Activated CD8-positive, alpha-beta memory T cell treated with anti-CD3 and anti-CD28 coated beads, Interleukin-2, amount 50 U/mL, for 24 hours (primary cell): Measurements from ENCODE around the gene DAPK1.
"Not testable (repeated sequence)": the region's sequence is repeated elsewhere in the genome, so short reads cannot be mapped to it uniquely, and the experiment has no call there.

ENCODE experiments used
- DNase-seq: peaks from one replicate; pipeline ENCODE4 v3.0.0-alpha.2; 2020; ENCODE audit errors: extremely low read depth

Gene DAPK1

DNA sequence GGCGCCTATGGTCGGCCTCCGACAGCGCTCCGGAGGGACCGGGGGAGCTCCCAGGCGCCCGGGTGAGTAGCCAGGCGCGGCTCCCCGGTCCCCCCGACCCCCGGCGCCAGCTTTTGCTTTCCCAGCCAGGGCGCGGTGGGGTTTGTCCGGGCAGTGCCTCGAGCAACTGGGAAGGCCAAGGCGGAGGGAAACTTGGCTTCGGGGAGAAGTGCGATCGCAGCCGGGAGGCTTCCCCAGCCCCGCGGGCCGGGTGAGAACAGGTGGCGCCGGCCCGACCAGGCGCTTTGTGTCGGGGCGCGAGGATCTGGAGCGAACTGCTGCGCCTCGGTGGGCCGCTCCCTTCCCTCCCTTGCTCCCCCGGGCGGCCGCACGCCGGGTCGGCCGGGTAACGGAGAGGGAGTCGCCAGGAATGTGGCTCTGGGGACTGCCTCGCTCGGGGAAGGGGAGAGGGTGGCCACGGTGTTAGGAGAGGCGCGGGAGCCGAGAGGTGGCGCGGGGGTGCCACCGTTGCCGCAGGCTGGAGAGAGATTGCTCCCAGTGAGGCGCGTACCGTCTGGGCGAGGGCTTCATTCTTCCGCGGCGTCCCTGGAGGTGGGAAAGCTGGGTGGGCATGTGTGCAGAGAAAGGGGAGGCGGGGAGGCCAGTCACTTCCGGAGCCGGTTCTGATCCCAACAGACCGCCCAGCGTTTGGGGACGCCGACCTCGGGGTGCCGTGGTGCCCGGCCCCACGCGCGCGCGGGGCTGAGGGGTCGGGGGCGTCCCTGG is 561 bp downstream of the DAPK1 start:
- no peak for DNase-seq

DNA sequence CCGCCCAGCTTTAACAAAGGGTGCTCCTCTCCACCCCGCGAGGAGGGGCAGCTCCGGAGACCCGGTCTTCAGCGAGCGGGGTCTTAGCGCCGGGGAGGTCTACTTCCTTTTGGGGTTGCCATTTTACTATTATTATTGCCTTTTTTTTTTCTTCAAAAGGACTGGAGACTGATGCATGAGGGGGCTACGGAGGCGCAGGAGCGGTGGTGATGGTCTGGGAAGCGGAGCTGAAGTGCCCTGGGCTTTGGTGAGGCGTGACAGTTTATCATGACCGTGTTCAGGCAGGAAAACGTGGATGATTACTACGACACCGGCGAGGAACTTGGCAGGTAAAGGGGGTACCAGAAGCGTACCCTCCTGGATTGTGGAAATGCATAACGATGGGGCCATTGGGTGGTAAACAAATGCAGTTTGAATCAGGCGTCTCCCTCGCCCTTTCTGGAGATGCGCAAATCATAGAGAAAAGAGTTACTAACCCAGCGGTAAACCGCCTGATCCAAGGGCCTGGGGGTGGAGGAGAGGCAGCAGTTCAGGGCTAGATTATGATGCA is 1.2 kb downstream of the DAPK1 start:
- DNase-seq, result no peak

DNA sequence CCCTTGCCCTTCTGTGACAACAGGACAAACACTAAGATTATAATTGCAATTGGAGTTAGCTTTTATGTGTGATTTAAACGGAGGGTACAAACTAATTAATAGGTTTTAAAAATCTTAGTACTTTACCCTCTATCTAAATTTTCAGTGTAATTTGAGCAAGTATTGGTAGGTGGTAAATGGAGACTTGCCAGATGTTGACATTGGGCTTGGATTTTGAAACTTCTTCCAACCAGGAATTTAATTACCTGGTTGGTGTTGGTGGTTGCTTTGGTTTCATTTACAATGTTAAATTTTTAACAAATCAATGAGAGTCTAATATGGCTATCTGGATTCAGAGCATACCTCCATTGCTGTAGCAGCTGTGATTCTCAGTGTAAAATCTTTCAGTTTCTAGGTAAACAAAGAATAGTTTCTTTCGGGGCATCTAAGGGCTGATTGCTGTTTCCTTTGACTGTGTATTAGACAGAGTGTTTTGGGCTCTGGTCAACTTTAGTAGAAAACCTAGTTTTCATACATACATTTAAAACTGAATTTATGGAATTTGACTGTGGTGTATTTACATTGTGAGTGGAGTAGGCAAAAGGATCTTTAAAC is 1.9 kb downstream of the DAPK1 start:
- no peak for DNase-seq

DNA sequence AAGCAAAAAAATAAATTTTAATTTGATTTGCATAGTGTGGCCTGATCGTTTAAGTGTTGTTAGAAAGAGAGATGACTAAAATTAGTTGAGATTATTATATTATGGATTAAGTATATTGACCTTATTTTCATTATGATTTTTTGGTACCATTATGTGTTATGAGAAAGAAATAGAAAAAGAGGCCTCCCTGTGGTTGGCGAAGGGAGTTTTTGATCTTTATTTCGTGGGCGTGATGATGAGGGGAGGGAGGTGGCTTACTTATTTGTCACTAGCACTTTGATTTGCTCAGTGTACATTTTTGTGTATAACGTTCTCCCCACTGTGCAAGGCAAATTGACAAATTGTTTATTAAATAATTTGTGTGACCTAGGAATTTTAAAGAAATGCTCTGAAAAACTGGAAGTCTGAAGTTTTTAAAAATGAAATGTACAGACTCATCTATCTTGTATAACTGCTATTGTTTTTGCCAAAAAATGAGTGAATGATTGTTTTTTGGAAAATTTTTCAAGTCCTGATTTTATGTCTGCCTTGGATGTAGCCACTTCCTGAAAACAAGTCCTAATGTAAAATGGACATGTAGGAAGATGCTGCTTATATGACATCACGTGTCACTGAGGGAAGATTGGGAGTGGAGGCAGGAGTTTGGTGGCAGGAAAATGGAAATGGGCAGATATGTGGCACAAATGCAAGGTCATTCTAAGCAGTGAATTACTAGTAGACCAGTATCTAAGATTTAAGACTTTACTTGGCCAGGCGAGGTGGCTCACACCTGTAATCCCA is 3.0 kb downstream of the DAPK1 start:
- DNase-seq, result no peak

DNA sequence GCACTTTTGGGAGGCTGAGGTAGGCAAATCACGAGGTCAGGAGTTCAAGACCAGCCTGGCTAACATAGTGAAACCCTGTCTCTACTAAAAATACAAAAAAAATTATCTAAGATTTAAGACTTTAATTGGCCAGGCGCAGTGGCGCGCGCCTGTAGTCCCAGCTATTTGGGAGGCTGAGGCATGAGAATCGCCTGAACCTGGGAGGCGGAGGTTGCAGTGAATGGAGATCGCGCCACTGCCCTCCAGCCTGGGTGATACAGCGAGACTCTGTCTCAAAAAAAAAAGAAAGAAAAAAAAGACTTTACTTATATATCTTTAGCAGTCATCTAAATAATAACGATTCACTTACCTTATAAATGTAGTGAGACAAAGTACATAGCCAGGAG is 3.6 kb downstream of the DAPK1 start:
- DNase-seq, result not testable (repeated sequence)

DNA sequence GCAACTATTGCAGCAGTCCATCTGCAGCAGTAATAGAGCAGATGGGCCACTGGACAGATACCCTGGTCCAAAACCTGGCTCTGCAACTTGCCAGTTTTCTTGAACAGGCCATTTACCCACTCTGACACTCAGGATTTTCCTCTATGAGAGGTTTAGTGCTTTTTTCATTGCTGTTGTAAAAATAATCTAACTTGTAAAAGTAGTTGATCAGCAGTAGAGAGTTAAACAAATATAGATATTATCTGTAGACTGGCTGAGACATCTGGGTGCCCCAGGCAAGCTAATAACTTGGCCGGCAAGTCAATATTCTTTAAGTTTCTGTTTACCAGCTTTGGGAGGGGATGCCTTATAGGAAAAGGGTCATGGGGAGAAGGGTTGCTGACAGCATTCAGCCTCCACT is 4.1 kb downstream of the DAPK1 start:
- no peak for DNase-seq

DNA sequence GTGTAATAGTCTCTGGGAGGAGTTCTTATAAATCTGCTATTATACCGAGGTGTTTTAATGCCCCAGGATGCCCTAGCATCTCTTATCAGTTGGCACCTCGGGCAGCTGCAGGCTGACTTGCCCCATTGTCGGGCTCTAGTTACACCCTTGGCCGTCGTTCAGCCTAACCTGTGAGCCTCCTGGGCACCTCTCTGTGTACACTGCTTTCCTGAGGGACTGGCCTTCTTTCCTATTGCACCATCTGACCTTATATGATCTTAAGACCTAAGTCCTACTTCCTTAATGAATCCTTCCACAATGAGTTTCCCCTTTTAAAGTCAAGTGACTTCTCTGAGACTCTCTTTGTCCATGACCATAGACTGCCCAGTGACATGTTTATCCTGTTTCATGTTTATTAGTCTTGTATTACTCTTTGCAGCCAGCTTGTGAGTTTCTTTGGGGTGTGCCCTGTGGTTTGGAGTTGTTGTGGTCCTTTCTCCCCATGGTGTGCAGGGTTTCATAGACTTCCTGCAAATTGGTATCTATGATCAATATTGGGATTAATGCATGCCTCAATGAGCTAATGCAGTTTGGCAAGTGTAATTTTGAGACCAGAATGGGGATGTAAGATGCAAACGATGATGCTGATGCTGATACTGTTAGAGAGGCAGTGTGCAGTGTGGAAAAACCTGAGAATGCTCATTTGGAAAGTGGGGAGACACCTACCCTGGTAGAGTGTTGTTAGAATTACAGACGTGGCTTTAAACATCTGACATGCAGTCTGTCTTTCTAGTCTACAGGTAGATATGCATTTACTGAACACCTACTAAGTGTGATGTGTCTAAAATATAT is 4.9 kb downstream of the DAPK1 start:
- DNase-seq, result no peak

DNA sequence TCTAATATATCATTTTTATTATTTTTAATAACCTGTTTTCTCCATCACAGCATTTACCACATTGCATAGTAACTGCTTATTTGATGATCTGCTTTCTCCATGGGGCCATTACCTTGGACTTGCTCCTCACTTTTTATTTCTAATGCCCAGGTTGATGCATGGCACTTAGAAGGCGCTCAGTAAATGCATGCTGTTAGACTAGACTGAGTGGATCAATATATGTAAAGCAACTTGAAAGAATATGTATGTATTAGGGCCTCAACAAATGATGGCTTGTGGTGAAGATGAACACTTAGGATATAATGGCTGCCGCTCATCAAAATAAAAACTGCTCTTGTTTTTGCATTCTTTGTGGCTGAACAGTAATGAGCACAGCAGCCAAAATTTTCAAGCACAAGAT is 5.8 kb downstream of the DAPK1 start:
- DNase-seq, result no peak

DNA sequence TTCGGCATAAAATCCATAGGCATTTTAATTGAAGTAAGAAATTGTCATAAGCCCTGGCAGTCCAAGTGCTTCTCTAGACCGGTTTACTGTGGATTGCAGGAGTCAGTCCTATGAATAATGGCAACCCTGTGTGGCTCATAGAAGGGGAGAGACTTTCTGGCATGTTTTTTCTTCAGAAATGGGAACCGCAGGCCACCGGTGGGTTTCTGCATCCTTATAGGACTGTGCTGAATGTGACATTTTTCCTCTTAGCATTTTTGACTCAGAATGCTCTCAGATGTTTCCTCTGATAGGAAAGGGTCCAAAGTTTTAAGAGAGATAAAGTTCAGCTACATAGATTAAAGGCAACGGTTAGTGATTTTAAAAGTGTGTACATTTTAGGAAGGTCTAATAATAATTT is 6.3 kb downstream of the DAPK1 start:
- no peak for DNase-seq

DNA sequence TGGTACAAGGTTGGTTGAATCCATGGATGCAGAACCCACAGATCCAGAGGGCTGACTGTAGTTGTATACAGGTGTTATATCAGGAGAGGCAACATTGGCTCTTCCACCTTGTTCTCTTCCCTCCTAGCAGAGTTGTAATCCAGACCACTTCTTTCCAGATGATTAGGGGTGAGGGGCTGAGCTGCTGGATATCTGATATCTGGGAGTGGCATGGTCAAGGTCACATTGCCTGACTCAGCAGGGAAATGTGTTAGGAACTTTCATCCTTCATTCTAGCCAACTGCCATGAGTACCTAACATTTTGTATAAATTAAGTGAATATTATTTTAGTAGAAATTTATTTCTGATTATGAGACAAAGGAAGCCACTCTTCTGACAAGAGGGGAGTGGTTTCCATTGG is 7.3 kb downstream of the DAPK1 start:
- no peak for DNase-seq

DNA sequence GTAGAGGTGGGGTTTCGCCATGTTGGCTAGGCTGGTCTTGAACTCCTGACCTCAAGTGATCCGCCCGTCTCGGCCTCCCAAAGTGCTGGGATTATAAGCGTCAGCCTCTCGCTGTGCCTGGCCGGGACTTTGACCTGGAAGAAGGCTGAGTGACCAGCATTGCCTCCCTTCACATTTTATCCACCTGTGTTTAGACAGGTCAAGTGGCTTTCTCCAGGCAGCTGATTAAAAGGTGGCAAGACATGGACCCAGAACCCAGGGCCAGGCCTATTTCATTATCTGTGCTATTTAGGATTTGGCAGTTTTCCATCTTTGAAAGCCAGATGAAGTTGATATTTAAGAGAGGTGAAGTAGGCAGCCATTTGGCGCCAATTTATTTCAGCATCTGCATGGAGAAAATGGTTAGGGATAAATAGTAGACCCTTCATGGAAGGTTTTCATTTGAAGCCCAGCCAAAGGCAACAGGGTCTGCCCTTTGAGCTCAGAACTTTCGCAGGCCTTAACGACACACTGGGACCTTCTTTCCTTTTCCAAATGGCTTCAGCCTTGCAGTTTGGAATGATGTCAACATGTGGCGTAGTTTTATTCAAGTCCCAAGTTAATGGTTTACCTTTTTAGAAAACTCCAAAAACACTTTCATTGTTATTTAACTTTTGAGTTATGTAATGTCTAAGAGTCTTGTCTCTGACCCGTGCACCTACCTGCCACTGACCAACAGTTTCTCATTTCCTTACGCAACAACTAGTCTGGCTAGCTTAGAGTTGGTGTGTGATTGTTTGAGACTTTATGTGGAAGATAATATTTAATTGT is 8.4 kb downstream of the DAPK1 start:
- DNase-seq, result no peak

DNA sequence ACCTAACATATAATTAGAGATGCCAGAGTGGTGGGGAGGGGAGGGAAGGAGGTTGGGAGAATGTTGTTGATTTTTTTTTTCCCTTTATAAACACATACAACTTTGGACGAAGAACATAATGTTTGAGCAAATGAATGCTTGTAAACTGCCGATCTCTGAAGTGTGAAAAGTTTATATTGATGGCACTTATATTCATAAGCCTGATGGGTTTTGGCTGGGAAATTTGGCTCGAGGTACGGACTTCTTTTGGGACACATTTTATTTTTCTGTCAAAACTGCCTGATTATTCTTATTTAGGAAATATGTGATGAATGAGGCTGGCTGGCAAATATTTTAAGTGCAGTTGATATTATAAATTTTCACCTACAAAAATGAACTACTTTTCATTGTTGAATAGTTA is 9.9 kb downstream of the DAPK1 start:
- DNase-seq, result no peak

DNA sequence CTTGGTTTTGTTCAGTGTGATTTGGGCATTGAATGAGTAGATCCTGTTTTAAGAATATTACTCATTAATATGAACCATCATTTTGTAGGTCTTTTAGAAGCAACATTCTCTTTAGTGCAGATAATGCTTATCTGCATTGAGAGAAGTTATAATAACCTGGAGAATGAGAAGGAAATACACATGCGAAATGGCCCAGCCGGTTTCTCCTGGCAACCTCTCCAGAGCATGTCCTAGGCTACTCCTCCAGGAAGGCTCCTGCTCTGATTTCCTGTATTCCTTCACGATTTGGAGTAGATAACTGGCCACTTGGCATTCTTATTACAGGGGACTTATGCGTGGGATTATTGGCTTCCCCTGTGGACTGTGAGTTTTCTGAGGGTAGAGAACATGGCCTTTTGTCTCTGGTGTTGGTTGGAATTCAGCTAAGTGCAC is 12.6 kb downstream of the DAPK1 start:
- DNase-seq, result no peak

DNA sequence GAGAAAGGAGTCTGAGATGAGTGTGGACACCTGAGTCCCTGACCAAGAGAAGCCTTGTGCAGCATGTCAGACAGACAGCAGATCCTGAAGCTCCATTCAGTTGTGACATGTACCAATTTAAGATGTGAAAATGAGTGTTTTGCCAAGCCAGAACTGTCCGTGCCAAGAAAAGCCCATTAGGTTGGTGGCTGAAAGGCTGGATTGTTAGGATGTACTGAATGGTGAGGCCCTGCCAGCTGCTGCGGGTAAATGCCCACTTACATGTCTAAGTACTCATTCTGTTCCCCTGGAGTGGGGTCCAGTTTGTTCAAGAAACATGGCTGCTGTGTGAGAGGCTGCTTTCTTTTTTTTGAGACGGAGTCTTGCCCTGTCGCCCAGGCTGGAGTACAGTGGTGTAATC is 14.6 kb downstream of the DAPK1 start:
- DNase-seq, result no peak

DNA sequence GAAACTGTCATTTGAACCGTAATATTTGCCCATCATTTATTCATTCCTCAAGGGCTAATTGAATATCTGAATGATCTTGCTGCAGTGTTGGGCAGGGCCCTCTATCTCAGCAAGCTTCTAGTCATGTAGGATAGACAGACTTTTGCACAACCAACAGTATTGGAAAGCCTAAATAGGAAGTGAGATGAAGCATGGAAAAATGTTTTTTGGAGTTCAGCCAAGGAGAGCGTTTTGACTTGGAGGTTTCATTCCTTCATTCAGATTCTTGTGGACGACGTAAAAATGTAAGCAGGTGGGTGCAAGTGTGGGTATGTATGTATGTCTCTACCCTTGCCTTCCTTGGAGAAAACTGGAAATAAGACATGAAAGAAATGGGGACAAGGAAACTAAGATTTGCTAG is 15.5 kb downstream of the DAPK1 start:
- no peak for DNase-seq

DNA sequence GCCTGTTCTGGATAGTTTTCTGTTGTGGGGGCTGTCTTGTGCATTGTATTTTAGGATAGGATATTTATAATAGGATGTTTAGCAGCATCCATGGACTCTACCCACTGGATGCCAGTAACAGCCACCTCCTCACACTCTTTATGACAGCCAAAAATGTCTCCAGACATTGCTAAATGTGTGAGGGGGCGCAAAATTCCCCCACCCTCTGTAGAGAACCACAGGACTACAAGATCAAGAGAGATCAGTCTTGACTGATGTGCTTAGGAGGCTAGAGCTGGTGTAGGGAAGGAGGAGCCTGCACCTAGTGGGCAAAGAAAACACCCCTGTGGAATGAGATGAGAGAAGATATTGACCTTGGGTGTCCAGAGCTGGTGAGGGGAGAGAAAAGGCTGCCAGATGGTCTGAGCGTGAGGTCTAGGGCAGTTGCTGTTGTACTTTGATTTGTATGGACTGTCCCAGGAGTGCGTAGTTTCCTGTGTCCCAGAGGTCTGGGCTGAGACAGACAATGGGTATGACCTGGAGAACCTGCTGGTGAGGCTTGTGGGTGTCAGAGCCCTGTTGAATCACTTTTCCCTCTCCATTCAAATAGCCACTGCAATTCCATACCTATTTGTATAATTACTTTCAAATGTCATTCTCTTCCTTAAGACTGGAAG is 16.3 kb downstream of the DAPK1 start:
- DNase-seq, result no peak

DNA sequence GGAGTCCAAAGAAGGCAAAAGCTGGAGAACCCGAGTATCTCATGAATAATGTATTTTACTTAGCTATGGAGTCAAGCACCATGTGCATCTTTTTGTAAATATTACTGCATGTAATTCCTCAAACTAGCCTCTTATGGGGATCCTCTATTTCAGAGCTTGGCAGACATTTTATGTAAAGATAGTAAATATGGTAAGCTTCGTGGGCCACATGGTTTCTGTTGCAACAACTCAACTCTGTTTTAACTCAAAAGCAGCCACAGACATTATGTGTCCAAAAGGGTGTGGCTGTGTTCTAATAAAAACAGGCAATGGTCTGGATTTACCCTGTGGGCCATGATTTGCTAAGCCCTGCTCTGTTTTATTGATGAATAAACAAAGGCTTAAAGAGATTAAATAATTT is 17.3 kb downstream of the DAPK1 start:
- DNase-seq, result no peak

DNA sequence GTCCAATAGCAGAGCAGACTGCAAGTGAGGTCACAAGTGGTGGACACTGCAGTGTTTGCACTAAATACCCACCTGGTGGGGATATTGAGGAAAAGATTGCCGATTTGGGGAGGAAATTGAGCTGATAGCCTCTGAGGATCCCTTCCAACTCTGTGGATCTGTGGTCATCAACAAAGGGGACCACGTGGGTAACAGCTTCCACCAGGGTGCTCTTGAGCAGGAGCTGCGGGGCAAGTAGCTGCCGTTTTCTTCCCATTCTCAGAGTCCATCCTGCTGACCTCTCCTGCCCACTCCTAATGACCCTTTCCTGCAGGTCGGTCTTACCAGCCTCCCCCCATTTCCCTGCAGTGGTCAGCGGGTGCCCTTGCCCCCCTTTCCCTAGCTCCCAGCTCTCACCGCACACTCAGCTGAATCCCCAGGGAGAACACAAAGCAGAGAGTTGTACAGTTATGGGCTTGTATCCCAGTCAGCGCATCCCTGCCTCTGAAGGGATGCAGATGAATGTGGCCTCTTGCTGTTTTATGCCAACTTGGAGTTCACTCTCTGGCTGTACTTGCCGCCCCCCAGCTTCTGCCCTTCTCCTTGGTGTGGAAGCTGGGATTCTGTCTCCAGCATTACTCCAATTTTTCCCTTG is 18.0 kb downstream of the DAPK1 start:
- DNase-seq, result no peak

DNA sequence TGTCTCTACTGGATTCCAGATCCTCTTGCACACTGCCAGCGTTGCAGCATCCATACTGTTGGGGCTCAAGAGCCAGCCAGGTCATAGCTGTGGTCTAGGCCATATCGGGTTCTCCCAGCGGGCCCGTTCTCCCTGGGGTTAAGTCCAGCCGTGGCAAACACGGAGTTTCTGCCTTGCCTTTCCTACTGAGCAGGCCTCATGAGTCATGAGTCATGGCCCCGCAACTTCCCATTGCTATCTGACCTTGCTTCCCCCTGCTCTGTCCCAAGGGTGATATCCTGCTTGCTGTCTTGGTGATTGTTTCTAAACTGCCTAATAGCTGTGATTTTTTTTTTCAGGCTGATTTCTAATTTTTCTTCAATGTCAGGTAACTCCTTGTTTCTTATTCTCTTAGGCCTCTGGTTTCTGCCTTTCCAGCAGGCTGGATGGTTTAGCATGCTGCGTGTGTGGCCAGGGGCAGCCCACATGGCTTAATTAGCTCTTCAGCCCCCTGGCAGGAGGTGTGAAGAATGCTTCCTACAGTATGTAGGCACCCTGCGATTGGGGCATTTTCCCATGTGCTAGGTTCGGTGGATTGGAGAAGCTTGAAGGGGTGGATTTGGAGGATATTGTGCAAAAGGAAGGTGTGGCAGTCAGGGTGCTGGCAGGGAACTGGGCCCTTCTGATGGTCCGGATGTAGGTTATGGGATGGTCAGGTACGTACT is 18.7 kb downstream of the DAPK1 start:
- DNase-seq, result no peak
